CD14-positive monocyte (primary cell): ENCODE data around the gene PPP2R2C. TPM values are rescaled to one million over a fixed set of nuclear protein-coding genes. Genes with fewer than 3 reads are reported as not detected.

ENCODE experiments used
- DNase-seq, 3 donors: peaks; one replicate each; pipeline ENCODE4 v3.0.0-alpha.2; 2011 to 2022
- H2AFZ ChIP-seq: 2 replicates; pipeline ENCODE4 v1.6.0; 2012; ENCODE audit warnings: mild to moderate bottlenecking, low read depth, low read length, inconsistent platforms; ENCODE audit not compliant: insufficient read depth, poor library complexity, severe bottlenecking
- H3K27ac ChIP-seq, 2 donors: 1 replicate in 1 of 2; 2 replicates in 1 of 2; pipeline ENCODE4 v1.5.1; 2012 to 2013; ENCODE audit warnings: low read length in 2 of 2, control low read depth in 1 of 2, inconsistent platforms in 1 of 2, low read depth in 1 of 2, mild to moderate bottlenecking in 1 of 2
- H3K27me3 ChIP-seq, 2 donors: one replicate each; pipeline versions ENCODE4 v1.6.0 to v1.6.1; 2011 to 2013; ENCODE audit warnings: low read length in 2 of 2; ENCODE audit not compliant: control insufficient read depth in 2 of 2, insufficient read depth in 2 of 2
- H3K36me3 ChIP-seq, 2 donors: replicated peaks in 1 of 2; 1 replicate in 1 of 2; 2 replicates in 1 of 2; pipeline versions ENCODE4 v1.5.1 to v1.6.1; 2012 to 2013; ENCODE audit warnings: low read length in 2 of 2, control low read depth in 1 of 2, inconsistent platforms in 1 of 2, mild to moderate bottlenecking in 1 of 2; ENCODE audit not compliant: insufficient read depth in 2 of 2, control insufficient read depth in 1 of 2
- H3K4me1 ChIP-seq, 2 donors: 1 replicate in 1 of 2; 2 replicates in 1 of 2; pipeline versions ENCODE4 v1.5.1 to v1.6.1; 2012 to 2013; ENCODE audit warnings: low read length in 2 of 2, control low read depth in 1 of 2, inconsistent platforms in 1 of 2, mild to moderate bottlenecking in 1 of 2, moderate library complexity in 1 of 2; ENCODE audit not compliant: insufficient read depth in 2 of 2, control insufficient read depth in 1 of 2
- H3K4me2 ChIP-seq: replicated peaks from 2 replicates; pipeline ENCODE3; 2012; ENCODE audit warnings: low read length, moderate library complexity, mild to moderate bottlenecking; ENCODE audit not compliant: poor library complexity, severe bottlenecking; ENCODE audit errors: extremely low read depth
- H3K4me3 ChIP-seq, 3 experiments: fragments of 200-600 bp in 1 of 3; sonication (generic) in 1 of 3; replicated peaks in 1 of 3; 1 replicate in 2 of 3; 2 replicates in 1 of 3; pipeline ENCODE4 v1.5.1; 2011 to 2013; ENCODE audit warnings: low read length in 3 of 3, mild to moderate bottlenecking in 3 of 3, control low read depth in 2 of 3, low read depth in 2 of 3, inconsistent platforms in 1 of 3, moderate library complexity in 1 of 3
- H3K79me2 ChIP-seq: 2 replicates; pipeline ENCODE4 v1.6.0; 2012; ENCODE audit warnings: mild to moderate bottlenecking, control low read depth, inconsistent platforms, low read length, moderate library complexity; ENCODE audit not compliant: insufficient read depth
- H3K9ac ChIP-seq: 2 replicates; pipeline ENCODE4 v1.6.0; 2017; ENCODE audit warnings: low read length, mild to moderate bottlenecking; ENCODE audit not compliant: insufficient read depth, poor library complexity, severe bottlenecking
- H3K9me3 ChIP-seq, 2 donors: replicated peaks in 1 of 2; 1 replicate in 1 of 2; 2 replicates in 1 of 2; pipeline versions ENCODE4 v1.5.1 to v1.6.1; 2012 to 2013; ENCODE audit warnings: low read length in 2 of 2, control low read depth in 1 of 2; ENCODE audit not compliant: control insufficient read depth in 1 of 2, insufficient read depth in 1 of 2
- H4K20me1 ChIP-seq: 2 replicates; pipeline ENCODE4 v1.6.0; 2012; ENCODE audit warnings: mild to moderate bottlenecking, low read length, control low read depth, moderate library complexity; ENCODE audit not compliant: insufficient read depth
- H3K27ac Mint-ChIP-seq, 7 donors: one replicate each; pipeline ENCODE4 v1.8.0; 2020; ENCODE audit warnings: mild to moderate bottlenecking in 7 of 7, mixed read lengths in 7 of 7, moderate library complexity in 6 of 7, inconsistent platforms in 2 of 7
- H3K27me3 Mint-ChIP-seq, 3 donors: one replicate each; pipeline ENCODE4 v1.8.0; 2021 to 2022; ENCODE audit warnings: low read depth in 3 of 3, mild to moderate bottlenecking in 3 of 3, mixed read lengths in 3 of 3, moderate library complexity in 3 of 3, inconsistent platforms in 1 of 3
- H3K36me3 Mint-ChIP-seq, 2 donors: one replicate each; pipeline ENCODE4 v1.8.0; 2020; ENCODE audit warnings: mixed read lengths in 2 of 2, inconsistent platforms in 1 of 2, mild to moderate bottlenecking in 1 of 2
- H3K4me1 Mint-ChIP-seq: one replicate; pipeline ENCODE4 v1.8.0; 2020; ENCODE audit warnings: mild to moderate bottlenecking, mixed read lengths
- H3K4me3 Mint-ChIP-seq, 2 donors: one replicate each; pipeline ENCODE4 v1.8.0; 2020; ENCODE audit warnings: mild to moderate bottlenecking in 2 of 2, mixed read lengths in 2 of 2, moderate library complexity in 1 of 2
- H3K9me3 Mint-ChIP-seq, 7 donors: one replicate each; pipeline ENCODE4 v1.8.0; 2020 to 2022; ENCODE audit warnings: mixed read lengths in 7 of 7, mild to moderate bottlenecking in 6 of 7, moderate library complexity in 6 of 7, inconsistent platforms in 2 of 7
- CTCF ChIP-seq: fragments of 200-600 bp; IDR thresholded peaks from one replicate; pipeline ENCODE4 v1.8.0; 2022; ENCODE audit warnings: antibody characterized with exemption, mild to moderate bottlenecking
- WGBS: methylation state at CpG from one replicate; pipeline ENCODE4 v1.1.5; 2013; ENCODE audit warnings: missing lambda C conversion rate; ENCODE audit not compliant: insufficient coverage; 5-methylcytosine and 5-hydroxymethylcytosine counted together
- intact Hi-C, 2 donors: fragments of 100-400 bp; cut with micrococcal nuclease; formaldehyde crosslinking; loops; one replicate each; pipeline versions ENCODE4 v1.15.0 to v1.15.1; 2023
- polyA plus RNA-seq, 3 donors: library from polyadenylated mRNA; depleted of rRNA in 1 of 3; unstranded in 2 of 3; stranded (reverse) in 1 of 3; fragments of 300-500 nt in 2 of 3; fragments of >200 nt in 1 of 3; fragmentation: Illumina TruSeq in 2 of 3; gene quantifications; 1 replicate in 2 of 3; 2 replicates in 1 of 3; pipeline ENCODE4 v1.2.3, GENCODE V29; 2012 to 2021

Gene PPP2R2C
- polyA plus RNA-seq, 3 donors = not detected

GRCh38 chr4:6283282-6283681, 189.1 kb downstream of the PPP2R2C start:
- H3K27ac ChIP-seq = no peak overlapping the region
- 88% methylated on average over 4 of the region's 4 CpGs for WGBS
- H3K36me3 Mint-ChIP-seq = no peaks in the 10 kb centered on the region

GRCh38 chr4:6282314-6282771, 190.1 kb downstream of the PPP2R2C start:
- peaks cover 2% of the 10 kb centered on the region for H3K4me1 Mint-ChIP-seq
- H3K9me3 Mint-ChIP-seq = peaks cover 0 to 3% (median 0%) of the 10 kb centered on the region in 7 donors
- H4K20me1 ChIP-seq = no peaks in the 10 kb centered on the region
- peak overlapping the region in 1 of 7 donors; percentile 38 for H3K27ac Mint-ChIP-seq
- H3K4me1 ChIP-seq = no peaks in the 10 kb centered on the region
- H3K4me3 Mint-ChIP-seq = no peak overlapping the region
- intact Hi-C loops = no loop called here
- H3K36me3 Mint-ChIP-seq = no peaks in the 10 kb centered on the region
- peaks cover 0 to 2% of the 10 kb centered on the region in 2 donors for H3K27me3 ChIP-seq
- no peak overlapping the region for H3K4me3 ChIP-seq
- no peak for TF ChIP-seq CTCF
- peaks cover 15 to 30% (median 26%) of the 10 kb centered on the region in 3 donors for H3K27me3 Mint-ChIP-seq
- H3K36me3 ChIP-seq = no peaks in the 10 kb centered on the region
- no CpG with 5 or more reads among the region's 6 CpGs for WGBS
- no peak overlapping the region for H3K27ac ChIP-seq
- H3K79me2 ChIP-seq = no peaks in the 10 kb centered on the region
- H3K4me2 ChIP-seq = no peak overlapping the region
- H2AFZ ChIP-seq = no peak overlapping the region
- no peak for DNase-seq
- no peaks in the 10 kb centered on the region for H3K9me3 ChIP-seq
- H3K9ac ChIP-seq = no peak overlapping the region

More at GRCh38 chr4:6283282-6283681, 189.1 kb downstream of the PPP2R2C start:
- Mint-ChIP-seq H3K4me3 (peak overlapping the region in 1 of 2 donors; percentile 28), H3K27ac (no peak overlapping the region), H3K9me3 (peaks cover 0 to 3% (median 0%) of the 10 kb centered on the region in 7 donors), H3K4me1 (peaks cover 2% of the 10 kb centered on the region), H3K27me3 (peaks cover 15 to 28% (median 23%) of the 10 kb centered on the region in 3 donors)
- H4K20me1 ChIP-seq = no peaks in the 10 kb centered on the region
- no peak overlapping the region for H3K9ac ChIP-seq
- TF ChIP-seq CTCF = no peak
- H2AFZ ChIP-seq = no peak overlapping the region
- intact Hi-C loops = no loop called here
- no peaks in the 10 kb centered on the region for H3K36me3 ChIP-seq
- H3K27me3 ChIP-seq = peaks cover 0 to 2% of the 10 kb centered on the region in 2 donors
- no peaks in the 10 kb centered on the region for H3K79me2 ChIP-seq
- DNase-seq = no peak
- no peaks in the 10 kb centered on the region for H3K9me3 ChIP-seq
- H3K4me3 ChIP-seq = no peak overlapping the region
- H3K4me1 ChIP-seq = no peaks in the 10 kb centered on the region
- no peak overlapping the region for H3K4me2 ChIP-seq
